ENCODE measurements around the gene LRCH3. TPM values are rescaled to one million over a fixed set of nuclear protein-coding genes. Genes with fewer than 3 reads are reported as not detected.

LRCH3 gene
- total and polyA plus RNA-seq, 2 of the 13 experiments (the other 11 are each of a cell fraction or from before 2014, with no cell fraction given) = 25.5 to 103 TPM

- Histone ChIP-seq H3K4me1 (ENCODE audit: insufficient read depth, low read length) (no peaks in the 10 kb centered on the region), H3K79me2 (ENCODE audit: insufficient read depth, low read length) (no peaks in the 10 kb centered on the region), H3K36me3 (replicated peaks in 1 of 2; ENCODE audit: control insufficient read depth in 1 of 2, insufficient read depth in 2 of 2, low read length in 2 of 2) (peaks cover 8 to 56% of the 10 kb centered on the region in 2 experiments), H2AFZ (ENCODE audit: low read length) (no peak overlapping the region), H3K4me3 (replicated peaks in 1 of 3; ENCODE audit: insufficient read depth in 1 of 3, low read depth in 2 of 3, low read length in 3 of 3) (no peak overlapping the region), H3K27ac (ENCODE audit: extremely low read length, insufficient read depth, low read length) (no peak overlapping the region), H3K9me3 (ENCODE audit: low read length) (no peaks in the 10 kb centered on the region), H3K9ac (ENCODE audit: insufficient read depth, low read depth, low read length) (no peak overlapping the region), H4K20me1 (ENCODE audit: insufficient read depth, low read length) (no peaks in the 10 kb centered on the region), H3K4me2 (ENCODE audit: low read depth, low read length) (no peak overlapping the region), H3K27me3 (ENCODE audit: control insufficient read depth in 1 of 2, insufficient read depth in 2 of 2, low read length in 2 of 2) (no peaks in the 10 kb centered on the region)
- CTCF ChIA-PET (ENCODE audit: low intra/inter-chr PET ratio, low total read pairs) = no interaction called here
- TF ChIP-seq ZBED4 (CRISPR knock-in tag; IDR thresholded peaks at IDR 0.05; ENCODE audit: borderline replicate concordance) (no peak), ZBTB34 (CRISPR knock-in tag; IDR thresholded peaks at IDR 0.05) (no peak), ELF1 (CRISPR knock-in tag; IDR thresholded peaks at IDR 0.05) (no peak), FOXM1 (CRISPR knock-in tag; IDR thresholded peaks at IDR 0.05) (no peak), HIVEP1 (CRISPR knock-in tag; IDR thresholded peaks at IDR 0.05) (no peak), RFXANK (CRISPR knock-in tag; IDR thresholded peaks at IDR 0.05) (no peak), GTF2F1 (IDR thresholded peaks at IDR 0.05; ENCODE audit: low read length) (no peak), JUN (CRISPR knock-in tag; IDR thresholded peaks at IDR 0.05) (no peak), ZSCAN20 (CRISPR knock-in tag; IDR thresholded peaks at IDR 0.05; ENCODE audit: borderline replicate concordance) (no peak), NR1H2 (CRISPR knock-in tag; IDR thresholded peaks at IDR 0.05; ENCODE audit: borderline replicate concordance, low read depth) (no peak), BRF2 (CRISPR knock-in tag; IDR thresholded peaks at IDR 0.05) (no peak), CTCF (CRISPR knock-in tag; IDR thresholded peaks at IDR 0.05) (no peak), FOSL2 (CRISPR knock-in tag; IDR thresholded peaks at IDR 0.05) (no peak), ZFAT (CRISPR knock-in tag; conservative IDR thresholded peaks at IDR 0.05) (no peak), ZNF18 (CRISPR knock-in tag; IDR thresholded peaks at IDR 0.05; ENCODE audit: insufficient replicate concordance) (no peak)
- DNase-seq (ENCODE audit: low spot score) = no peak
- no peak for FAIRE-seq
- POLR2A ChIA-PET = no interaction called here
- in situ Hi-C loops (cut with HindIII; ENCODE audit: extremely low pct_ligation_motif_present, low pct_unique_long_range_greater_than_20kb) = no loop called here
- no peak for ATAC-seq
- no TSS peak for BruUV-seq (replicated peaks)
- intact Hi-C loops (cut with micrococcal nuclease; ENCODE audit: unreplicated experiment) = no loop called here
Observed at GRCh38 chr3:197836244-197836643, 45.2 kb downstream of the LRCH3 start.
